Ramos (cell line): ENCODE results near the gene FRMPD4.

ENCODE experiments used
- in situ Hi-C: fragments of 300-500 bp; cut with MboI; formaldehyde crosslinking; loops from one replicate; pipeline ENCODE4 v1.14.3; 2022; ENCODE audit warnings: low sequenced_read_pairs; ENCODE audit not compliant: unreplicated experiment

The FRMPD4 gene

DNA sequence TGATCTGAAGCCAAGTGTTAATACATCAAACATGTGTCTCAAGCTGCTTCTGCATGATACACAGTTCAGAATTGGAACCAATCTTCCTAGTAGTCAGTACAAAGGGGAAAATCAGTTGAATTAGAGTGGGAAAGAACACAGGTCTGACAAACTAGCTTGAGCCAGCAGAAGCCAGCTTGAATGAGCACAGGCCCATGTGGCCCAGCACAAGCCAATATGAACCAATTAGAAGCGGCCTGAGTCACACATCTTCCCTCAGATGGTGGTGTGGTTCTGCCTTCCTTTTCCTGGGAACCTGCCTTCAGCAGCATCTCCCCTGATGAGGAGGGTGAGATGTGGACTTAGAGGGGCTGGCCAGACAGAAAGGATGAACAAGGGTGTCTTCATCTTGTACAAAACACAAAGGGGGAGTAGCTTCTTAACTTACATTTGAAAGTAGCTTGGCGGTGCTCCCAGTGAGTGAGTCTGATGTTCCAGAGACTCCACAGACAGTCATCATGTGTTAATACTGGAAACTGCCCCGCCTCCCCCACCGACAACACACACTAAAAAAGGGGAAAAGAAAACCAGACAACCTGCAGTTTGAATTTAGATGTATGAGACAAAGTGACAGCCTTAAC lies 72.0 kb downstream of the FRMPD4 start:
- in situ Hi-C loops, result no loop called here

DNA sequence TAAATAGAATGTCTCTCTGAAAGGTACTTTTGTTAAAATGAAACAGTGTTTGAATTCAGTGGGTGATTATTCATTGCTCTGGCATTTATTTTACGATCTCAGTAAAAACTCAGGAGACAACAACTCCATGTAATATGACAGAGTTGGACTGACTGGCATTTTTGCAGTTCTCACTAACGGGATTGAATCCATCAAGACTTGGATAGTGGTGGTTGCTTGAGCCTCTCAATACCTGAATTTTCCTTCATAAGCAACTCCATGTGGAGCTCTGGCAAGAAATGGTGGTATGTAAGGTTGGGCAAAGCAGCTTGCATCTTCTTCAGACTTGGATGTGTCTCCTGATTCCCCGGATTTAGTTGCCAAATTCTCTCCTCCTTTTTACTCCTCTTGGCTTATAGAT lies 72.7 kb downstream of the FRMPD4 start:
- in situ Hi-C loops, result no loop called here

DNA sequence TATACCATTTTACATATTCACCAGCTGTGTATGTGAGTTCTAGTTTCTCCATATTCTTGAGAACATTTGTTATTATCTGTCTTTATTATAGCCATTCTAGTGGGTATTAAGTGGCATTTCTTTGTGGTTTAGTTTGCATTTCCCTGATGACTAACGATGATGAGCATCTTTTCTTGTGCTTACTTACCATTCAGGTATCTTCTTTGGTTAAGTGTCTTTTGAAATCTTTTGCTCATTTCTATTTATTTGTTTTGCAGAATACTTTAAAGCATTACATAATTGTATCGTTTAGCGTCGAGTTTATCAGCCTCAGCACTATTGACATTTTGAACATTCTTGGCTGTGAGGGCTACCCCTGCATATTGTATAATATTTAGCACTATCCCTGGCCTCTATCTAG lies 85.4 kb downstream of the FRMPD4 start:
- in situ Hi-C loops, result no loop called here

DNA sequence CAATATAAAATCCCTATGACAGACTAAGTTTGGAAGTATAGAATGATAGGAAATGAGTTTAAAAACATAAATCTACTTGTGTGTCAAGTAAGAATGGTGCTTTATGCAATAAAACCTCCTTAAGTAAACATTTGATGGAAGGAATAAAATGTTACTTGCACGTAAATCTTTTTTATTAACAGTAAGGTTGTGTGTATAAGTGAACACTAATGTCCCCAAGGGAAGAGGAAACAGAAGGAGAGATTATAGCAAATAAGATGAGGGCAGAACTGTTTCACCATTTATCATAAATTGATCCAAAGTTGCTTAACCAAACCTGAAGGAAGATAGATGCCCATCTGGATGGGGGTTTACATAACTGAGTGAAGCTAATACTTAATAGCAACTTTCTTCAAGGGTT lies 86.8 kb downstream of the FRMPD4 start:
- in situ Hi-C loops, result no loop called here

DNA sequence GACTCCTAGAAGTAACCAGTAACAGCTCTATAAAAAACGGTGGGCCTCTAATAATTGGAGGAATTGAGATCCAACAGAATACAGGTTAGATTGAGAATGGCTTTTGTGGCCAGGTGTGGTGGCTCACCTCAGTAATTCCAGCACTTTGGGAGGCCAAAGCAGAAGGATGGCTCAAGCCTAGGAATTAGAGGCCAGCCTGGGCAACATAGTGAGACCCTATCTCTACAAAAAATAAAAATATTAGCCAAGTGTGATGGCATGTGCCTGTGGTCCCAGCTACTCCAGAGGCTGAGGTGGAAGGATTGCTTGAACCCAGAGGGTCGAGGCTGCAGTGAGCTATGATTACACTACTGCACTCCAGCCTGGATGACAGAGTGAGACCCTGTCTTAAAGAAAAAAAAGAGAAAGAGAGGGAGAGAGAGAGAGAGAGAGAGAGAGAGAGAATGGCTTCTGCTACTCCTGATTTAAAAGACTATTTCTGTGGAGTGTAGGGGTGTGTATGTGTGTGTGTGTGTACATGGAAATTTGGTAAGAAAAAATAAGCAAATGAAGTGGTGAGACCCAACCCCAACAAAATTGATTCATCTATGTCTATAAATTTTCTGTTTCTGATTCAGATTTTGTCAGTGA lies 89.3 kb downstream of the FRMPD4 start:
- in situ Hi-C loops, result no loop called here

DNA sequence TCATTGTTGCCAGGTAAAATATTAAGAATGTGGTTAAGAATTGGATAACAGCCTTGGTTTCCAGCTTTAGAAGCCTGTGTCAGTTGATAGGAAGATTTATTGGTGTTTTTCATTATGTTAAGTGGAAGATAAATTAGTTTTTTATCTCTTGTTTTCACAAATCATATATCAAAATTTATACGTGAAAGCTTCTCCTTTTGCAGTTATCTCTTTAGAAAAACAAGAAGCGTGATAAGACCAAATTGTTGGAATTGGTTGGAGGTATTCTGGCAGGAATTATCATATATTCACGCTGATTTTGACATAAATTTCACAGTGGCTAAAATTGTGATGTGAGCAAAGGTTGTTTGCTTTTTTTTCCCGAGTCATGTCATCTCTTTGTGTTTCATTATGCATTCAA lies 90.6 kb downstream of the FRMPD4 start:
- in situ Hi-C loops, result no loop called here

DNA sequence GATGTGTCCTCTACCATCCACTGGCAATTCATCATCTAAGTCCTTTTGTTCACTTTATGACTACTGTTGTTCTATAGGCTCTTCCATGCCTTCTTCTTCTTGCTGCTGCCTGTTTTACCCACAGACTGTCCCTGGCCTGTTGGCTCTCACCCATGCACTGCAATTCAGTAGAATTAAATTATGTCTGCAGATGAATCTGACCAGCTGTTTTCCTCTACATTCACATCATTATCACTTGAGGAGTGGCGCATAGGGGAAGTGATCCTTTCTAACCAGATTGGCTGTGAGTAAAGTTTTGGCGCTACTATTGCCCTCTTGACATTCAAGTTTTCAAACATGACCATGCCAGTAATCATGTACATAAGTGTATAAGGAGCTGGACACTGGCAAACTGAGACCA lies 91.7 kb downstream of the FRMPD4 start:
- in situ Hi-C loops, result no loop called here

DNA sequence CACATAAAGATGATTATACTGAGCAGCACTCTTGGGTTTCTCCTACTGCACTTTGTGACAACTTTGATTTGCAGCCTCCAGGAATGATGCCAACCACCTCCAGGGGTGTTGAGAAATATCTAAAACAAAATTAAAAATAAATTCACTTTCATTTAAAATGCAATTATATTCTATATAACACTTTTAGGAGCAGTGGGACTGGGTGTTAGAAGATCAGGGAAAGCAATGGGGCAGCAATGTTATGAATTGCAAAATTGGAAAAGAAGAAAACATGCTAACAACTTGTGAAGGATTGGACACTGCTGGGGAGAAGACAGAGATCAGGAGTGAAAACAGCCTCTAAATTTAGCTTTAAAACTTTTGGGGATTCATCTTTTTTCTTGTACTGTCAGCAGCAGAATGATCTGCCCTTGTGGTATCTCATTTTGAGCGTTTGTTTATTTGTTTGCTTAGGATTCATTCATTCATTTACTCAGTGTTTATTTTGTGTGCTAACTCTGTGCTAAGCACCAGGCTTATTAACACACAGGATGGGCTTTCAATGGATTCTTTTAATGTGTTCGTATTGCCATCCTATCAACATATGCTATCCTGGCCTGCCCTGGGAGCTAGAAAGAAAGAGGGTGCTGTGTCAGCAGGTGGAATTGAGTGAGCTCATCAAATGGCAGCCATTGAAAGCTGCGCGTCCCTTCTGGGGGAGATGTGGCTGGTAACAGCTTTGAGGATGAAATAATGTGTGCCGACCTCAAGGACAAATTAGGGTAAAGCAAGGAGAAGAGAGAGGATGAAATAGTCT lies 96.5 kb downstream of the FRMPD4 start:
- in situ Hi-C loops, result no loop called here

DNA sequence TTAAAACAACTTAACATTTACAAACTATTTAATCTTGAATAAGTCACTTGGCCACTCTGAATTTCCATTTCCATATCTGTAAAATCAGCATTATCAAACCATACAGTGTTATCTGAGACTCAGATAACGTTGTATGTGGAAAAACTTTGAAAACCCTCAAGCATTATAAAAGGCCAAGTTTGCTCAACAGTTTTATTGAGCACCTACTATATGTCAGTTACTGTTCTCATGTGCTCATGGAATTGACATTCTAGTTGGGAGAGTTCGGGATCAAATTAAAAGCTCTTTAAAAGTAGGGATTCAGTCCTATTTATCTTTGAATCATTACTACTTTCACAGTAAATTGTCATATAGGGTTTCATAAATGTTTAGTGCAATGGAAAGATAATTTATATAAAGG lies 97.9 kb downstream of the FRMPD4 start:
- in situ Hi-C loops, result no loop called here

DNA sequence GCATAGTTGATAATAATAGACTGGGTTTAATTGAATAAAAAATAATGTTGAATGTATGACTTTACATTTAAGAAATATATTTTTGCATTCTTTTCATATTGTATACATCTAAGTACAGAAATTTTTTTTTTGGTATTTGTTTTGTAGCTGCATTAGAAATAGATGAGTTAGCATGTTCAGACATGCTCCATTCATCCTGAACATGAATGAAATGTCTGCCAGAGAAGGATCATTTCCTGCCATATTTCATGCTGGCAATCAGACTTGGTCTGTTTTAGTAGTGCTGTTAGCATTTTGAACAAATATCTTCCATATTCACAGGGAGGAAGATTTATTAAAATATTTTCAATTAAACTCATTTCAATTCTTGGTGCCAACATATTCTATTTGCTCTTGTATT lies 98.9 kb downstream of the FRMPD4 start:
- in situ Hi-C loops, result no loop called here

DNA sequence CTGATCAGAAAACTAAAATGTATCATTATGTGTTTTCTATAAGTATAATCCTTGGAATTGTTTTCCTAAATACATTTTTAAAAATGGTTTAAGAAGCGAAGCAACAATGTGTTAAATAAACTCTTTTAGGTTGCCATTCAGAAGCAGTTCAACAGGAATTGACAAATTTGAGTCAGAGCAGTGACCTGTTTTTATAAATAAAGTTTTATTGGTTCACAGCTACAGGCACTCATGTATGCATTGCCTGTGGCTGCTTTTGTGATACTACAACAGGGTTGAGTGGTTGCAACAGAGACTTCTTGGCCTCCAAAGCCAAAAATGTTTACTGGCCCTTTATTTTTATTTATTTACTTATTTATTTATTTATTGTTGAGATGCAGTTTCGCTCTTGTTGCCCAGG lies 99.5 kb downstream of the FRMPD4 start:
- in situ Hi-C loops, result no loop called here

DNA sequence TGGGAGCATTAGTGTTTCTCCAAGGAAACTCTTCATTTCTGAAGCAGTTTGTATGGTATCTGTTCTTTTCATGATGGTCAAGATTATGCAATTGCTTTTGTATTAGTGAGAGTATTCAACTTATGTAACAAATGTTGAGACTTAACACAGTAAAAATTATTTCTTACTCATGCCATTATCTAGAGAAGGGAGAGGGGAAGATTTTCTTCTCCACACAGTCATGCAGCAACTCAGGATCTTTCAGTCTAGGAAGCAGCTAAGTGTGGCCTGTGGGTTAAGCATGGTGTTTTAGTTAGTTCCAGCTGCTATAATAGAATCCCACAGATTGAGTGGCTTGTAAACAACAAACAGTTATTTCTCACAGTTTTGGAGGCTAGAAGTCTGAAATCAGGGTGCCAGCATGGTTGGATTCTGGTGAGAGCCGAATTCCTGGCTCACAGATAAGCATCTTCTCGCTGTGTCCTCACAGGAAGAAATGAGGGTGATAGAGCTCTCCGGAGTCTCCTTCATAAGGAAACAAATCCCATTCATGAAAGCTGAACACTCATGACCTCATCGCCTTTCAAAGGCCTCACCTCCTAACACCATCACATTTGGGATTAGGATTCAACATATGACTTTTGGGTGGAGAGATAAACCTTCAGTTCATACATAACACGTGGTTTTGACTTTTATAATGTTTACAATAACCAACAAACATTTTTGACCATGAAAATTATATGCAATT lies 101.2 kb downstream of the FRMPD4 start:
- in situ Hi-C loops, result no loop called here

DNA sequence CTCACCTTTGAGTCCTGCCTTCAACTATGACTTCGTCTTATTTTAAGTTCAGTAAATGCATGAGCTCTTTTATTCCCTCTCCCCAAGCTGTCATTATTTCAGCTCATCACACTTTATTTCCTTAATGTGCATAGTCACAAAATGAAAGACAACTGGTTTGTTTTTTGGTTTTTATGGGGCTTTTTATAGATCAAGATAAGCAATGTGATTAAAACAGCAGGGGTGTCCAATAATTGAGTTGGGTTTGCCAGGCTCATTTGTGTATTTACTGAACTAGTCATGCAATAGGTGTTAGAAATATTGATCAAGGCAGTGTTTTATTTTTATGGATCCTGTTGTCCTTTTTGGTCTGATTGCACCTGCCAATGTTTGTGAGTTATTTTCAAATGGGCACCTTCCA lies 102.2 kb downstream of the FRMPD4 start:
- in situ Hi-C loops, result no loop called here

DNA sequence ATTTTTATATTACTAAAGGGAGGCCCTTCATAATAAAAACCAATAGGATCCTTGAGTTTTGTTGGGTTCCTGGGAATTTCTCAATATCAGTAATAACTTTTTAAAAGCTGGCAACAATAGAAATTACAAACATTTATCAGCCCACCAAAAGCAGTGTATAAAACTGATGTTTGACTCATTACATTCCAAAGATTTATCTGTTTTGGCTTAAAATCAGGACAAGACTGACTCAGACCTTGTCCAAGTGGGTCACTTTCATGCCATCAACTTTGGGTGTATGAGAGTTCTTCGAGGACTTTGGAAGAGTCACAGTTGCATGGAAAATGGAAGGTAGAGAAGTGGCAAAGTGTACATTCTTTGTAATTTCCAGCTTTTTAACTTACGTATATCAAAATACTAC lies 102.8 kb downstream of the FRMPD4 start:
- in situ Hi-C loops, result no loop called here

DNA sequence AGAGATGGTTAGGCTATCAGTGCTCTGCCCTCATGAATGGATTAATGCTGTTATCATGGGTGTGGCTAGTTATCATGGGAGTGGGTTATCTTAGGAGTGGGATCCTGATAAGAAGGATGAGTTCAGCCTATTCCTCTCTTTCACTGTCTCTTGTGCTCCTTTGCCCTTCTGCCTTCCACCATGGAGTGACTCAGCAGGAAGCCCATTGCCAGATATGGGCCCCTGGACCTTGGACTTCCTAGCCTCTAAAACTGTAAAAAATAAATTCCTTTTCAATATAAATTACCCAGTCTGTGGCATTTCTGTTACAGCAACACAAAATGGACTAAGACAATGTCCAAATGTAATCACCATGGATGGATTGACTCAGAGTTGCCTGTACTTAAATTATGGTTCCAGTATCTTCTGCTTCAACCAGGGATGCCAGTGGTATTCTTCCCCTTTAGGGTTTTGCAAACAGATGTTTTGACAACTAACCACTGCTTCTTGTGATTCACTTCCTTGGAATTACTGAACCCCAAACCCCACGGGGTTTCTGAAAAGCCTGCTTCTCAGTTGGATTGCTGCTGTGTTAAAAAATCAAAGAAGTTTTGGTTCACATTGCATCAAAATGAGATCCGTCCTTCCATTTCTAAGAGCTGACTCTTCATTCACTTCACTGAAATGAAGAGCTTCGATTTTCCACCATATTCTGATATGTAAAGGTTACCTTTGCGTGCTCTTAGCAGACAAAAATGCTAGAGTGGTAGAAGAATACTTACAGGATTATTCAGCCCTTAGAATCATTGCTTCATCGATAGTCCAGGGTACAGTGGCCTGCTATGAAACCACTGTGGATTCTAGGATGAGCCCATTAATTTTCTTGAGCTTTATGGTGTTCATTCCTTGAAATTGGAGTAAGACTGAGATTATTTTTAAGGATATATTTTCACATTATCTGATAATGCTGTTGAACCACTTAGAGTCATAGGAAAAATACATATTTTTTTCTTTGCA lies 107.7 kb downstream of the FRMPD4 start:
- in situ Hi-C loops, result no loop called here

DNA sequence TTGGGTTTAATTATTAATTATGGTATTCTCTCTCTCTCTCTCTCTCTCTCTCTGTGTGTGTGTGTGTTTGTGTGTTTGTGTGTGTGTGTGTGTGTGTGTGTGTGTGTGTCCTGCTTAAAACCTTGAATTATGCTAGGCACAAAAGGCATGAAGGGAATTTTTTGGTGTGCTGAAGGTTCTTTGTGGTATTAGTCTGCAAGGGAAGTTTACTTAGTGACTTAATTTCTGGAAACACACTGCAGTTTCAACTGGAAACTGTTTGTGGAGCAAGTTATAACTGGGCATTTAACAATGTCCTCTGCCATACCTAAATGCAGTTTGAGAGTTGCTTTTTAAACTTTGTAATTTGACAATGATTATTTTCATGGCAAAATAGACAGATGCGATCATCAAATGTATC lies 111.7 kb downstream of the FRMPD4 start:
- in situ Hi-C loops, result no loop called here

DNA sequence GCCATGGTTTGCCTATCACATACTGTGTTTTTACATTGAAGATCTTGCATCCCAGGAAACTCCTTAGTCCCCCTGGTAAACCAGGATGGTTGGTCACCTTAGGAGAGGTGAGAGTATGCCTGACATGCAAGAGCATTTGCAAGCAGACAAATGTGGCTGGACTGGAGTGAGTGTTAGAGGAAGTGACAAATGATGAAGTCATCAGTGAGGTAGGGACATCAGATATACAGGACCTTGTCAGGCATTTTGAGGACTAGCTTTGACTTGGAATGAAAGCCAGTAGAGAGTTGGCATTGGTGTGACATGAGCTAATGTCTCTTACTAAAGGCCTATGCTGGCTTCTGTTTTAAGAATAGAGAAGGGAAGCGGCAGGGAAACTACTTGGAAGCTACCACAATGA lies 124.9 kb downstream of the FRMPD4 start:
- in situ Hi-C loops, result no loop called here

DNA sequence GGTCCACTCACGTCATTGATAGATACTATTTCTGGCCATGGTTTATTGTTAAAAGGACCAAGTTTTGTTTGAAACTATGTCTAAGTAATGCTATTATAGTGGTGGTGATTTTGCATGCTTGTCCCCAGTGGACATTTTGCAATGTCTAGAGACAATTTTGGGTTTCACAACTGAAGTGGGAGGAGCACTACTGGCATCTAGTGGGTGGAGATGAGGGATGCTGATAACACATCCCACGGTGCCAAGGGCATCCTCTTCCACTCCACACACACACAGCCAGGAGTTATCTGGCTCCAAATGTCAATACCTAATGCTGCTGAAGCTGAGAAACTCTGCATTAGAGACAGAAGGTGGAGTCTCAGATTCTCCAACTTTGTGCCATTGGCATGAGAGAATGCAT lies 131.2 kb downstream of the FRMPD4 start:
- in situ Hi-C loops, result no loop called here

DNA sequence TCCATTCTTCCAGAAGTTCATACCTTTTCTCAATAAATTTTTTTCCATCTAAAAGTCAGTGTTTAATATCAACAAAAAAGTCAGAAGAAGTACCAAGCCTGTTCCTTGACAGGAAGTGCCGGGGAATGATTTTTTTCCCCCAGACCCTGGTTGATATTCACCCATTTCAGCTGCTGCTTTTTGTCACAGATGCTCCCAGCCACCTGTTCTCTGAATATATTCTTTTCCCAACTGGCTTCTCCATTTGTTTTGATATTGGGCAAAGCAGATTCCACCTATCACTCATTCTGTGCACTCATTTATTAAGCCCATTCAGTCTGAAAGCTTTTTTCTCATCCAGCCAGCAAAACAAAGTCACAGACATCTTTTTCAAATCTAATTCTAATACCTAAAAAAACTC lies 139.9 kb downstream of the FRMPD4 start:
- in situ Hi-C loops, result no loop called here

DNA sequence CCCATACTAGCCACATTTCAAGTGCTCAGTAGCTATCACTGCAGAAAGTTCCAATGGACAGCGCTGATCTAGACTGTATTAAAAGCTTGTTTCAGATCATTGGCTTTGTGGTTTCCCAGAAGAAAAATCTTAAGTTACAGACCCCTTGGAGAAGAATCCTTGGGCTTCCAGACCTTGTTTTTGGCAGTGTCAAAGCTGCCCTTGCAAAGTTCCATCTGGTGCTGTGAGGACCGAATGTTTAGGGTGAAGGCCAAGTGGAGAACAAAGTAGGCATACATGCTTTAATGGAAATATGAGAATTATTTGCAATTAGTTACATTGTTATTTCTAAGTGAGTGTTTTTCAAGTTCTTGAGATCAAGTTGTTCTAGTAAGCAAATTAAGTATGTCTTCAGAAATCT lies 144.7 kb downstream of the FRMPD4 start:
- in situ Hi-C loops, result no loop called here
